Mesenteric fat pad (tissue), 1 donor: Measurements from ENCODE around the gene CCHCR1. TPM values are rescaled to one million over a fixed set of nuclear protein-coding genes. Genes with fewer than 3 reads are reported as not detected.
"Not testable (repeated sequence)": the region's sequence is repeated elsewhere in the genome, so short reads cannot be mapped to it uniquely, and the experiment has no call there.

ENCODE experiments used
- DNase-seq: peaks from one replicate; pipeline ENCODE4 v3.0.0-alpha.2; 2020; ENCODE audit warnings: low spot score
- total RNA-seq: library from RNA; stranded (reverse); fragmentation: NEBNext Ultra II Directional; extraction: Animal tissue kit (Norgen Biotek cat#: 25700); gene quantifications from one replicate; pipeline ENCODE4 v1.2.1, GENCODE V29; 2021
- donor health status: DM: yes; HTN: yes; CAD: no.

Gene CCHCR1
- total RNA-seq, 1 donor from 2014 or later: 8.4 TPM

DNA sequence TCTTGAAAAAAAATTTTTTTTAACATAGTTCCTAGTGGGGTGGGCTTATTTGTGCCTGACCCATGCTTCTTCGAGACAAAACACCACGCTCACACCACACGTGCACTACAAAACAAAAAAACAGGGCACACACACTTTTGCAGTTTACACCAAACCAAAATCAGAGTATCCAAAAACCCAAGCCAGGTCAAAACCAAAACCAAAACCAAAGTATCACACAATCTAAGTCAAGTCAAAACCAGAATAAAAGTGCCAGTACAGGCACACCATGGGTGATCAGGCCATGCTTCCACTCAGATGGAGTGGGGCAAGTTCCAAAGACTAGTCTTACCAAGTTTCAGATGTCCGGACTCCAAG lies 28.1 kb upstream of the CCHCR1 start:
- not testable (repeated sequence) for DNase-seq

DNA sequence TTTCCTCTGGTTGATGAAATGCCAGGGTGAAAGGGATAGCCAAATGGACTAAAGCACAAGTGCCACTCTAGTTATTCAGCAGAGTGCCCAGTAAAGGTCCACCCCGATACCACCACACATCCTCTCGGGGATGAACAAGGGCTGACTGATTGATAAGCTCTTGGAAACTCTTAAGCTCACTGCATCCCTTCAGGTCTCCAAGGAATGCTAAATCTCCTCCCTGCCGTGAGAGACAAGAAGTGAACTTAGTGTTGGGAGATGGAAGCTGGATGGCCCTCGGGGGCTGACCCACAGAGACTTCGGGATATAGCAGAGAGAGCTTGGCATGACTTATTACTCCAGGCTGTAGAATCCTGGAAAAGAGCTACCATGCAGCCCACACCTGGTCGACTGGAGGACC lies 26.3 kb upstream of the CCHCR1 start:
- not testable (repeated sequence) for DNase-seq

DNA sequence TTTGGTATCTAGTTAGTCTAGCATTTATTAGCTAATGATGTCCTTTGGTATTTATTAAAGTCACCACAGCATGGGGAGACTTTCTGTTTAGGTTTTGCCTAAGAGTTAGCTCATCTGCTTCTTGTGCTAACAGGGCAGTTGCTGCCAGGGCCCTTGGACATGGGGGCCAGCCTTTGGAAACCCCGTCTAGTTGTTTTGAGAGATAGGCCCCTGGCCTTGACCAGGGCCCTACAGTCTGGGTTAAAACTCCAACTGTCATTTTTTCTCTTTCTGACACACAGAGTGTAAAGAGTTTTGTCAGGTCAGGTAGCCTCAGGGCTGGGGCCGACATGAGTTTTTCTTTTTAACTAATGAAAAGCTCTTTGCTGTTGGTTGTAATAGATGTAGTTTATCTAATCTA lies 25.7 kb upstream of the CCHCR1 start:
- DNase-seq: not testable (repeated sequence)

DNA sequence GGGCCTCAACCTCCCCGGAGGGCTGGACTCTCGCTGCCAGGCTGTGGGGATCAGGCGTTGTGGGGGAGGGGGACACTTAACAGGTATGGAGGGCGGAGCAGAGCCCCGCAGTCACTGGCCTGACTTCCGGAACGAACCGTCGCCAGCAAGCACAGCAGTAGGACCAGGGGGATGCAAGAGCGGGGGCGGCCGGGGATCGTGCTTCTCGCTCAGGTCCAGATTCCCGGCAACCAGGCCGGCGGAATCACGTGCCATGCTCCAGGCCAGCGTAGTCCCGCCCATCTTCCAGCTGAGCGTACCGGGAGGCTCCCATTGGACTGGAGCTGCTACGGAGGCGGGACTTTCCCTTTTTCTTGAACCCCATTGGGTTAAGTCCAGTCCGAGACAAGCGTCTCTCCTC lies 22.9 kb upstream of the CCHCR1 start:
- DNase-seq: no peak

DNA sequence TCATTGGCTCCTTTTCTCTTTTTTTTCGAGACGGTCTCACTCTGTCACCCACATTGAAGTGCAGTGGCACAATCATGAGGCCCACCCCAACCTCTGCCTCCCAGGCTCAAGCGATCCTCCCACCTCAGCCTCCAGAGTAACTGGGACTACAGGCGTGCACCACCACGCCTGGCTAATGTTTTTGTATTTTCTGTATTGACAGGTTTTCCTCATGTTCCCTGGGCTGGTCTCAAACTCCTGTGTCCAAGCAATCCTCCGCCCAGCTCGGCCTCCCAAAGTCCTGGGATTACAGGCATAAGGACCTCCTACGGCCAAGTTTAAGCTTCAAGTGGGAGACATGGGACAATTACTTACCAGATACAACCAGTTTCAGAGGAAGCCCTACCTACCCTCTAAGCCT lies 22.3 kb upstream of the CCHCR1 start:
- no peak for DNase-seq

DNA sequence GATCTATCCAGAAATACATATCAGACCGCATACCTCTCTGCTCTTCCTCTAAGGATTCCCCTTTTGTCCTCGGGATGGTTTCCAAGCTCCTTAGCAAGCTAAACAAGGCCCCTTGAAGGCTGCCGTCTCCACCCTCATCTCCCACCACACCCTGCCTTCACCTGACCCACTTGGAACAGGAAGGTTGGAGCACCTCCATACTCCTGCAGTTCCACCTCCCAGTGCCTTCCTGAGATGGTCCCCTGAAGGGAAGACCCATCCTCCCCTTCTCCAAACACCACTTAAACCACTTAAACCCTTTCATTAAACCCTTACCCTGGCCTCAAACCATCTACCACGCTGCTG lies 21.4 kb upstream of the CCHCR1 start:
- DNase-seq: no peak

DNA sequence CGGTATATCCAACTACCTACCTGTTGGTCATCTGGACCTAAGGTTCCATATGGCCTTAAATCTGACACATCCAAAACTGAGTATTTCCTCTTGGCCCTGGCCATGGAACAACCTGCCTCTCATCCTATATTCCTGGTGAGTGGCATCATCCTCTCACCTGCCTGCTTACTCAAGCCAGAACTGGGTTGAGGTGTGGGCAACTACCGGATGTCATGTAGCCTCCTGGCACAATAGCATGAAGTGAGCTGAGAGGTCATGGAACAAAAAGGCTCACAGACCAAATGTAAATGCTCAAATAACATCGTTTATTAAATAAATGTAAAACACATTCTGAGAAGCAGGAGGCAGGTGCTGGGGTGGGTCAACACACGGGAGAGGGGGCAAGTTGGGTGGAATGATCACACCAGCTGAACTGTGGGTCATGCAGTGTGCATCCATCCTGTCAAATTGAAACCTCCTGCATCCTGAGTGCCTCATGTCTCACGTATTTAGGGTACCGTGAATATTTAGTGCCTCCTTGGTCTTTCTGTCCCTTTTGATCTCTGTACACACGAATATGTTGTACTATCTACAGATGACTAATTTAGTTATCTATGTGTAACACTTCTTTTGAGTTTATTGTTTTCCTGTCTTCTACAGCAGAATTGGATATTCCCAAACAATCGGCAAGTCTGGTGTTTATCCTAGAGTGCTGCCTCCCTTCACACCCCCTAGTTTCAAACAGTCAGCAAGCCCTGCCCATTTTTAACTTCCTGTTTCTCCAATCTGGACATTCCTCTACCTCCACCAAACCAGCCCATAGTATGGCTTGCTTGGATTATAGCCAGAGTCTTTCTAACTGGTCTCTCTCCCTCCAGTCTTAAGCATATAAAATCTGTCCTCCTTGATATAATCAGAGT lies 20.8 kb upstream of the CCHCR1 start:
- DNase-seq: no peak

DNA sequence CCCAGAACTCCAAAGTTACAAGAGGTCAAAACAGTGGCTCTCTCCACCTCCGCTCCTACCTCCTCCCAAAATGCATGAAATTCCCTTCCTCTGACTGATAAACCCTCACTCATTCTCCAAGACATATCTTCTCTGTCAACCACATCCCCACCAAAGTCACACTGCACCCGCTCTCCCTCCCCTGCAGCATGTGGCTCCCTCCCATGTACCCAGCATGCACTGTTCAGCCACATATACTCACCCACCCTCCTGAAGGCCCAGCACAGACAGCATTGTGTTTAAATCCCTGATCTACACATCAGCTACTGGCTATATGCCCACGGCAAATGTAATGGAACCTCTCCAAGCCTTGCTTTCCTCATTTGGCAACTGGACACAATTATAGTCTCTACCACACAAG lies 18.4 kb upstream of the CCHCR1 start:
- DNase-seq: no peak

DNA sequence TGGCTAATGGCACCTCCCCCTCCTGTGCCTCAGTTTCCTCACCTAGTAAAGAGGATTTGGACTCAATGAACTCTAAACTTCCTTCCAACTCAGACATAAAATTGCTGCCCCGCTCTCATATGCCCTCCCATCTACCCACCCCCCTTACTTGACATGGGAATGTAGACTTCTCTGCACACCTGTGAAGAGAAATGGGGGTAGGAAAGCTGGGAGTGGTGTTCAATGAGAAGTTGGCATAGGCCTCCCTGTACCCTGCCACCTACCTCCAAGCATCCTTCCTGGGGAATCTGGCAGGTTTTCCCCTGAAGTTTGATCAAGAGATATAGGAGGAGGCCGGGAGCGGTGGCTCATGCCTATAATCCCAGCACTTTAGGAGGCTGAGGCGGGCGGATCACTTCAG lies 16.8 kb upstream of the CCHCR1 start:
- DNase-seq: no peak

DNA sequence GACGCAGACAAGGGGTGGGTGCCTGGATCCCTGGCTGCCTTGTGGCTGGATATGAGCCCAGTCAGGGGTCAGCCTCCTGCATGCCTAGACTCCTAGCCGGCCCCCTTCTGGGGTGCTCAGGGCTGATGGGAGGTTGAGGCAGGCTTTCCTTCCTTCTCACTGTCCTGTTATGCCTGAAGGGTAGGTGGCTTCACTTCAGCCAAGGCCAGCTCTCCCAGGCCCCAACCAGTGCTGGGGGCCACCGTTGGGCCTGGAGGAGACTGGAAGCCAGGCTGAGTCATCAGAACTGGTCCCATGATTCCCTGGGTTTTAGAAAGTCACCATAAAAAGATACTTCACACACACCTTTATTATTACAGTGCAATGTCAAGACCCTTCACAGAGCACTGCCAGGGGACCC lies 15.8 kb upstream of the CCHCR1 start:
- DNase-seq: no peak

DNA sequence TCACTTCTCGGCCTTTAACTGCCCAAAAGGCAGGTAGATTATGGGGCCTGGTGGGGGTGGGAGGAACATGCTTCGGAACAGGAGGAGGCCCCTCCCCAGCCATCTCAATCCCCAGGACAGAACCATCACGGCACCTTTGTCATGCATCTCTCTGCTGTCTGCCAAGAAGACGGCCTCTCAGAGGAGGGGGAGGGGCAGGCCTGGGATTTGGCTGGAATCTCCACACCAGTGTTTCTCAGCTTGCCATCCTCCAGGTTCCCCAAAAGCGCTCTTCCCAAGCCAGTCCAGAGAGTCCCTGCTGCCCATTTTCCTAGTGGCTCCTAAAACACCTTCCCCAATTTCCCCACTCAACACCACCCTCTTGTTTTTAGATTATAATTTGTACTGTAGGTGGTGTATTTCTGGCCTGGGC lies 15.4 kb upstream of the CCHCR1 start:
- DNase-seq: no peak

DNA sequence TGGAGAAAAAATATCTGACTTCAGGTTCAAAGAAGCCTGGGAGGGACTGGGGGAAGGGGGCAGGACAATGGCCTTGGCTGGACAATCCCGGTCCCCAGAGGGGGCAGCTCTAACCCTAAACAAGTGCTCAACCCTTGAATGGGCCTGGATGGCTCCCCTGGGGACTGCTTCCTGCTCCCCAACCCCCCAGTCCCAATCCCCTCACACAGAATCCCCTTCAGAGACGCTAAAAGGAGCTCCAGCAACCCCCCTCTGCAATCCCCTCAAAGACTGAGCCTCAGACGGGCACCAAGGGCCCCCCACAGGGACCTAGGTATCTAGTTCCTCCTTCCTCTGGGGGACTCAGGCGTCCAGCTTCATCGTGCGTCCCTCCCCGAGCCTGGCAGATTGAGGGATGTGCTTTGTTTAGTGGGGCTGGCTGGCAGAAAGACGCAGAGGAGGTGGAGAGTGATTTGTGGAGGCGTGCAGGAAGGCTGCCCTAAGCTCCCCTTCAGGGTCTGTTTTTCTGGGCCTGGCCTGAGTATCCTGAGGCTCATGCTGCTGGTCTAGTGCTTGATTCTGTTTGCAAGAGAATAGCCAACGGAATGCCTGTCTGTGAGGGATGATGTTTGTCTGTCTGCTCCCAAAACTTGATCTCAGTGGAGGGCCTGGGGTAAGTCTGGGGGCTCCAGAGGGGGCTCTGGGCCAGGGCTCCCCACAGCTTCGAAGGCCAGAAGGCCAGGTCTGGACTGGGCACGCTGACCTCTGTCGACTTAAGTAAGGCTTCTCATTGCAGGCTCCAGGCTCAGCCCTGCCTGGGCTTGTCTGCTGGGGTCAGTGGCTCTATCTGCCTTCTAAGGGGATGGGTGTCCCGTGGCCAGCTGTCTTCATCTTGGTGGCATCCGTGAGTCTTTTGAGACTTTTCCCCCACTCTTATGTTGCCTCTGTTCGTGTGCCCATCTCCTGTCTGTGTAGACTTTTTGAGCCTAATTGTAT lies 14.6 kb upstream of the CCHCR1 start:
- DNase-seq: no peak

DNA sequence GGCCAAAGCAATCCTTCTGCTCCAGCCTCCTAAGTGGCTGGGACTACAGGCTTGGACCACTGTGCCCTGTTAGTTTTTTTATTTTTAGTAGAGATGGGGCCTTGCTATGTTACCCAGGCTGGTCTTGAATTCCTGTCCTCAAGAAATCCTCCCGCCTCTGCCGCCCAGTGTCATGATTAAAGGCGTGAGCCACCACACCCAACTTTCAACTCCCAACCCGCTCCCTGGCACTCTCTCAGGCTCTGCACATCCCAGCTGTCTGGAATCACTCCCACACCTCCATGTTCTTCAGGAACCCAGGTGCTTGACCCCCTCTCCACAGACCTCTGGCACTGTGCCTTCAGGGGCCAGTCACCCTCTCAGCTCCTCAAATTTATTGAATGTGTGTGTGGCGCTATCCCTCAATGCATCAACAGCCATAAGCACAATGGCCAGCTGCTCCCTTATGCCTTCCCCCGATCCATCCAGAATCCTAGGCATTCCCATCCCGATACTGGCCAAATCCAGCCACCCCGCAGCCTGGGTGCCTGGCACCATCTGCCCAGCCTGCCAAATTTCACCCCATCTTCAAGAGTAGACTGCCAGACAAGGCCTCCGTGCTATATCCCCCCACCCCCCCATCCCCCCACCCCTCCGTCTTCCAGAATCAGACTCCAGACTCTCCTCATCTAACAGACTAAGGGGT lies 13.5 kb upstream of the CCHCR1 start:
- no peak for DNase-seq

DNA sequence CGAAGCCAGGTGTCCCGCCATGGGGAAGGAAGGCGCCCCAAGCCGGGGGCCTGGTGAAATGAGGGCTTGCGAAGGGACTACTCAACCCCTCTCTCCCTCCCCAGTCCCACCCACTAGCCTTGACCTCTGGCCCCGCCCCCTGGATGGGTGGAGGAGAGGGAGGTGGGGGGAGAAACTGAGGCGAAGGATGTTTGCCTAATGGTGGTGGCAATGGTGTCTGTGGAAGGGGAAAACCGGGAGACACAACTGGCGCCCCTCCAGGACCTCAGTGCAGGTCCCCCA lies 12.9 kb upstream of the CCHCR1 start, which contains the start of gene POU5F1:
TSS of gene POU5F1 (minus strand) at position 83 of the 282 bp plus-strand sequence. CDS start at position 21, 62 bp downstream.
- no peak for DNase-seq

DNA sequence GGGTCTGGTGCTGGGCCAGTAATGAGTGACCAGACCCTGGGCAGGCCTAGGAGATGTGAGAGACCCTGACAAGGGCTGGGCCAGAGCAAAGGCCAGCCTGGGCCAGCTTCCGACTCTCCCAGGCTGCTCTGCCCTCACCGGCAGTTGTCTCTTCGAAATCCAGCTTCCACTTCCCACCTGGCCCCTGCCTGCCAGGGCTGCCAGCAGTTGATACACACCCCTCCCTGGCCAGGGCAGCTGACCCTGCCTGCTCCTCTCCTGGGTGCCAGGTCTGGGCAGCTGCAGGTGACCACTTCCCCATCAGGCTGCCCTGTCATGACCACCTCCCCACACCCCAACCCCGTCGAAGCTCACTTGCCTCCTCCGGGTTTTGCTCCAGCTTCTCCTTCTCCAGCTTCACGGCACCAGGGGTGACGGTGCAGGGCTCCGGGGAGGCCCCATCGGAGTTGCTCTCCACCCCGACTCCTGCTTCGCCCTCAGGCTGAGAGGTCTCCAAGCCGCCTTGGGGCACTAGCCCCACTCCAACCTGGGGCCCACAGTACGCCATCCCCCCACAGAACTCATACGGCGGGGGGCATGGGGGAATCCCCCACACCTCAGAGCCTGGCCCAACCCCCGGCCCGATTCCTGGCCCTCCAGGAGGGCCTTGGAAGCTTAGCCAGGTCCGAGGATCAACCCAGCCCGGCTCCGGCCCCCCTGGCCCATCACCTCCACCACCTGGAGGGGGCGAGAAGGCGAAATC lies 12.4 kb upstream of the CCHCR1 start:
- DNase-seq: not testable (repeated sequence)

DNA sequence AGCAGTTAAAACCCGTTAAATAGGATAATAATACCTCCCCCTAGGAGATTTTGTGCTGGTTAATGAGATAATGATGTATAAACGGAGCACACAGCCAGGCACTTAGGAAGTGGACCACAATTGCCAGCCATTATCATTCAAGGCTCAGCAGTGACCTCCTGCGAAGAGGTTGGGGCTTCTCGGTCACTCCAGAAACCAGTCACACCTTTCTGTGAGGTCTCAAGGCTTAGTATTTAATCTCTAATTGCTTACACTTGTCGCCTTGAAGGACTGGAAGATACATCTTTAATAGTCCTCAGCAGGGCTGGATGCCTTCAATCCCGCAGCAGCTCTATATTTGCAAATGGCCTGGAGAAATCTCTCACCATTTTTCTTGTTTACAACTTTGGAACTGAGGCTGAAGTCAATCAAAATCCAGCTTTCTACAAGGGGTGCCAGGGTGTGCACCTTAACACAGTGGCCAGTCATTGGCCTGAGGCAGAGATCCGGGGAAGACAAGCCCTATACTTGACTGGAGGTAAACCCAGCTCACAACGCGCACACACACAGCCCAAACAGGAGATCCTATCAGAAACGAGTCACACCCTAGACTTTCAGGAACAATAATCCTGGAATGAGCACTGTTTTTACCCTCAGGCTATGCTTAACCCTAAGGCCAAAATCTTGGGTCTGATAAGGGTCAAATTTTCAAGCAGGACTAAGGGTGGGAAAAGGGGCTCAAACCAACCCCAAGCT lies 11.7 kb upstream of the CCHCR1 start:
- DNase-seq: no peak

DNA sequence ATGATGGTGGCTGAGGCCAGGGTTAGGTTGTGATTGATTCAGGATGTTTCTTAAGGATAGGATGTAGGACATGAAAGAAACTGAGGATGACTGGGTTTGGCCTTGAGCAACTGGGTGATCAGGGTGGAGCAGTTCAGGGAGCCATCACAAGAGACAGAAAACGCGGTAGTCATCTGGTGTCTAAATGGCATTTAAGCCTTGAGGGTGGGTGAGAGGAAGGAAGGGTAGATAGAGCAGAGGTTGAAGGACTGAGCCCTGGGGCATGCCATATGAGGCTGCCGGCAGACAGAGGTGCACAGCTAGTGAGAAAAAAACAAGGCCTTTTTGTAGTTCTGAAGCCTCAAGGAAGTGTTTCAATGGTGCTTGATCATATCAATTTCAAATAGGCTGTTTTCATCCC lies 11.0 kb upstream of the CCHCR1 start:
- DNase-seq: no peak

DNA sequence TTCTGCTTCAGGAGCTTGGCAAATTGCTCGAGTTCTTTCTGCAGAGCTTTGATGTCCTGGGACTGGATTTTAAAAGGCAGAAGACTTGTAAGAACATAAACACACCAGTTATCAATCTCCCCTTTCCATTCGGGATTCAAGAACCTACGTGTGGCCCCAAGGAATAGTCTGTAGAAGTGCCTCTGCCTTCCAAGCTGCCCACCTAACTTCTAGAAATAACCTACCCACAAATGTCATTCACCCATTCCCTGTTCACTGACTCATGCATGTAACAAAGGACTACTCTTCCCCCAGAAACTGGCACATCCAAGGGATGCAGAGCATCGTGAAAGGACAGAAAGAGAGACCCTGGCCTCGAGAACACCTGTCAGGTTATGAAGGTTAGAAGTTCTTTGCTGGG lies 8.4 kb upstream of the CCHCR1 start:
- DNase-seq: no peak

DNA sequence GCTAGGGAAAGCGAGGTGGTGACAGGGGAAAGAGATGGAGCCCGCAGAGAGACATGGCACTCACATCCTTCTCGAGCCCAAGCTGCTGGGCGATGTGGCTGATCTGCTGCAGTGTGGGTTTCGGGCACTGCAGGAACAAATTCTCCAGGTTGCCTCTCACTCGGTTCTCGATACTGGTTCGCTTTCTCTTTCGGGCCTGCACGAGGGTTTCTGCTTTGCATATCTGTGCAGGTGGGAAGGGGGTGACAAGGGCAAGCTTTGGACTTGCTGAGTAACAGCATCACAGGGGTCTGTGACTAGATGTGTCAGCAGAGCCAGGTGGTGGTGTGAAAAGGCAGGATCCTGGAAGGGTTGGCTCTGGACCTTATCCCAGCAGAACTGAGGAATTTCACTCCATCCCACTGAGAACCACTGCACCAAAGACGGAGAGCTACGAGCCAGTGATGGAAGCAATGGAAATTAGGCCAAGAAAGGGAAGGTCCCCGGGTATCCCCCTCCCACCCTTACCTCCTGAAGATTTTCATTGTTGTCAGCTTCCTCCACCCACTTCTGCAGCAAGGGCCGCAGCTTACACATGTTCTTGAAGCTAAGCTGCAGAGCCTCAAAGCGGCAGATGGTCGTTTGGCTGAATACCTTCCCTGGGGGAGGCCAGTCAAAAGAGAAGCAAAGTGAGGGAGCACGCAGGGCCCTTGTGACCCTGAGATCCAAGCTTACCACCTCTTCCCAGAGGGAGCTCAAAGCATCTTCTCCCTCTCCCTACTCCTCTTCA lies 7.6 kb upstream of the CCHCR1 start:
- DNase-seq: not testable (repeated sequence)
